Measurements from ENCODE around the gene SYT9. TPM values are rescaled to one million over a fixed set of nuclear protein-coding genes. Genes with fewer than 3 reads are reported as not detected.

SYT9 gene
- total RNA-seq, 1 experiment from 2014 or later: not detected

DNA sequence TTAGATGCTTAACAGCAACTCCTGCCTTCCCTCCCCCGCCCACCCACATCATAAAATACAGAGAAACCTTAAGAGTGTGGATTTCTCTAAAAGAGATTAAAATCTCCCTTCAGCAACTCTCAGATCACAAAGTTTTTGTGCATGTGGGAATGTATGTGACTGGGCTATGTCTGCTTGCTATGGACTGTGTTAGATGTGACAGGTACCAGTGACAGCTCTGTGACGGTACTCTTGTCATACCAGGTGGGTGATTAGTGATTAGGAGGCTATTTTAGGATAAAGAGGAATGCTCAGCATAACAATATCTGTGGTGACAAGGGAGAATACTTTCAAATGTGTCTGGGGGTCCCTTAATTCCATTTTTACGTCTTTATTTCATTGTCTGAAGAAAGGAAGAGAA, 60.2 kb downstream of the SYT9 start:
- DNase-seq: no peak
- H3K36me3 ChIP-seq (ENCODE audit: low read depth): no peaks in the 10 kb centered on the region
- H3F3A ChIP-seq (ENCODE audit: insufficient read depth, low read depth): no peaks in the 10 kb centered on the region
- ChIA-PET POLR2A (ENCODE audit: unreplicated experiment) (no interaction called here), CTCF (no interaction called here)
- H3K4me2 ChIP-seq: no peak overlapping the region
- H3K27ac ChIP-seq: no peak overlapping the region
- H3K4me3 ChIP-seq: no peak overlapping the region
- H3K9me2 ChIP-seq (ENCODE audit: insufficient read depth): no peaks in the 10 kb centered on the region; the same call in 1 of the 2 replicates
- no peaks in the 10 kb centered on the region for H3K9me3 ChIP-seq (ENCODE audit: insufficient read depth, low read depth)
- peaks cover 20% of the 10 kb centered on the region for H3K27me3 ChIP-seq (ENCODE audit: insufficient read depth, low read depth)
- BruUV-seq (replicated peaks): no TSS peak
- H4K20me1 ChIP-seq (ENCODE audit: insufficient read depth): no peaks in the 10 kb centered on the region
- TF ChIP-seq EZH2 (IDR thresholded peaks at IDR 0.05; ENCODE audit: low read depth): no peak
- TF ChIP-seq, protein P1, sequence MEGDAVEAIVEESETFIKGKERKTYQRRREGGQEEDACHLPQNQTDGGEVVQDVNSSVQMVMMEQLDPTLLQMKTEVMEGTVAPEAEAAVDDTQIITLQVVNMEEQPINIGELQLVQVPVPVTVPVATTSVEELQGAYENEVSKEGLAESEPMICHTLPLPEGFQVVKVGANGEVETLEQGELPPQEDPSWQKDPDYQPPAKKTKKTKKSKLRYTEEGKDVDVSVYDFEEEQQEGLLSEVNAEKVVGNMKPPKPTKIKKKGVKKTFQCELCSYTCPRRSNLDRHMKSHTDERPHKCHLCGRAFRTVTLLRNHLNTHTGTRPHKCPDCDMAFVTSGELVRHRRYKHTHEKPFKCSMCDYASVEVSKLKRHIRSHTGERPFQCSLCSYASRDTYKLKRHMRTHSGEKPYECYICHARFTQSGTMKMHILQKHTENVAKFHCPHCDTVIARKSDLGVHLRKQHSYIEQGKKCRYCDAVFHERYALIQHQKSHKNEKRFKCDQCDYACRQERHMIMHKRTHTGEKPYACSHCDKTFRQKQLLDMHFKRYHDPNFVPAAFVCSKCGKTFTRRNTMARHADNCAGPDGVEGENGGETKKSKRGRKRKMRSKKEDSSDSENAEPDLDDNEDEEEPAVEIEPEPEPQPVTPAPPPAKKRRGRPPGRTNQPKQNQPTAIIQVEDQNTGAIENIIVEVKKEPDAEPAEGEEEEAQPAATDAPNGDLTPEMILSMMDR (conservative IDR thresholded peaks at IDR 0.05): no peak
- H3K4me1 ChIP-seq (replicated peaks; ENCODE audit: insufficient read depth): no peaks in the 10 kb centered on the region
- no peak overlapping the region for H2AFZ ChIP-seq
- intact Hi-C loops (cut with micrococcal nuclease; ENCODE audit: unreplicated experiment): no loop called here
- no peaks in the 10 kb centered on the region for H3K79me2 ChIP-seq (ENCODE audit: low read depth)

DNA sequence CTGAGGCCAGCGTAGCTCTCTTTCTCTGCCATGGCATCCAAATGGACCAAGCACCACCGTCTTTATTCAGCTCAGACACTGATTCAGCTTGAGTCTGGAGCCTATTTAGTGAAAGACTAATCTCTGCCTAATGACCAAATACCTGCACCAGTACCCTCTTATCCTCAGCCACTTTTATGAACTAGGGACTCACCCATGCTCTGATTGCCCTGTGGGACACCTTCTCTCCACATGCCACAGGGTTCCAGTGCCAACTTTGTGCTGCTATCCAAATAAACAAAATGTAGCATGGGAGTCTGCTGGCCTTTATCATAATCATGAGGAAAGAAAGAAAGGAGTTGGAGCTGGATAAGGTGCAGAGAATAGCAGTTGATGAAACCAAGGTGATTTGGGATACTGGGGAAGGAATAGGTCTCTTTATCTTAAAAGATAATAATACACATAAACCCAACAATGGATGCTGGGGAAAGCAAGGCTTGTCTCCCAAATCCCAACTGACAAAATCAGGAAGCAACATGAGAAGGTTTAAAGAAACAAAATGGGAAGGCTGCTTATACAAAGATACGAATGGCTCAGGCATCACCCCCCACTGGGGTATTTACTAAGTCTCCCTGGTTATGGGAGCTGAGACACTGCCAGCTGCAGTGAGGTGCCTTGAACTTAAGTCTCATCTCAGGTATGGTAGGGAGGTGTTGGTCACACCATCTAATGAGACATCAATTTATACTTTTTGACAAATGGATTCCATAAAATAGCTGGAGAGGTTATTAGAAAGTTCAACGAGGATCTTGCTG, 63.3 kb downstream of the SYT9 start:
- H3K36me3 ChIP-seq (ENCODE audit: low read depth): no peaks in the 10 kb centered on the region
- CTCF ChIA-PET: no interaction called here
- peaks cover 15% of the 10 kb centered on the region; the same call in 1 of the 2 replicates for H3K27me3 ChIP-seq (ENCODE audit: insufficient read depth, low read depth)
- no peaks in the 10 kb centered on the region for H3F3A ChIP-seq (ENCODE audit: insufficient read depth, low read depth)
- no peak overlapping the region for H3K4me2 ChIP-seq
- no peak overlapping the region for H3K27ac ChIP-seq
- no peaks in the 10 kb centered on the region; the same call in 1 of the 2 replicates for H3K9me2 ChIP-seq (ENCODE audit: insufficient read depth)
- POLR2A ChIA-PET (ENCODE audit: unreplicated experiment): no interaction called here
- no peak overlapping the region for H2AFZ ChIP-seq
- no peak for DNase-seq
- H3K4me3 ChIP-seq: no peak overlapping the region
- no peaks in the 10 kb centered on the region for H4K20me1 ChIP-seq (ENCODE audit: insufficient read depth)
- H3K4me1 ChIP-seq (replicated peaks; ENCODE audit: insufficient read depth): no peaks in the 10 kb centered on the region
- TF ChIP-seq, protein P1 (conservative IDR thresholded peaks at IDR 0.05): no peak
- no peak for TF ChIP-seq EZH2 (IDR thresholded peaks at IDR 0.05; ENCODE audit: low read depth)
- H3K79me2 ChIP-seq (ENCODE audit: low read depth): no peaks in the 10 kb centered on the region
- intact Hi-C loops (cut with micrococcal nuclease; ENCODE audit: unreplicated experiment): no loop called here
- no TSS peak for BruUV-seq (replicated peaks)
- no peaks in the 10 kb centered on the region for H3K9me3 ChIP-seq (ENCODE audit: insufficient read depth, low read depth)

DNA sequence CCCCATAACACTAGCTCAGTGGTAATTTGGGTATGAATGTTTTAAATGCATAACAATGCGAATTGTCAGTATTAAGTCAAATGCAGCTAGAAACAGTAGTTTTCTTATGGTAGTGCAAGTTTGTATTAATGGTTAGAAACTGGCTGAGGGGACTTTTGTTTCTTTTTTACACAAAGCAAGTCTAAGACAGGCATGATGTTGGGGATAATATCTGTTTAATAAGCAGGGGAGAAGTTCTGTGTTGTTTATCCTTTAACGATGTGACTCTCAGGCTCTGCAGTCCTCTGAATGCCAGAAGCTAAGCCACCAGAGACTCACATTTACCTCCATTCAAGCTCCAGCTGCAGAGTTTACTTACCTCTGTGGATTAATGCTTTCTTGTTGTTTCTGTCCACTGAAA, 67.8 kb downstream of the SYT9 start:
- H4K20me1 ChIP-seq (ENCODE audit: insufficient read depth): no peaks in the 10 kb centered on the region
- H3K79me2 ChIP-seq (ENCODE audit: low read depth): no peaks in the 10 kb centered on the region
- no peak overlapping the region for H3K27ac ChIP-seq
- intact Hi-C loops (cut with micrococcal nuclease; ENCODE audit: unreplicated experiment): no loop called here
- no peak overlapping the region for H3K4me2 ChIP-seq
- no peaks in the 10 kb centered on the region for H3K4me1 ChIP-seq (replicated peaks; ENCODE audit: insufficient read depth)
- no peak overlapping the region for H2AFZ ChIP-seq
- no peak overlapping the region for H3K4me3 ChIP-seq
- TF ChIP-seq, protein P1 (conservative IDR thresholded peaks at IDR 0.05): no peak
- no peak for TF ChIP-seq EZH2 (IDR thresholded peaks at IDR 0.05; ENCODE audit: low read depth)
- no peaks in the 10 kb centered on the region for H3K9me3 ChIP-seq (ENCODE audit: insufficient read depth, low read depth)
- POLR2A ChIA-PET (ENCODE audit: unreplicated experiment): no interaction called here
- no peaks in the 10 kb centered on the region for H3K36me3 ChIP-seq (ENCODE audit: low read depth)
- no peak for DNase-seq
- CTCF ChIA-PET: no interaction called here
- no peaks in the 10 kb centered on the region for H3F3A ChIP-seq (ENCODE audit: insufficient read depth, low read depth)
- peaks cover 7% of the 10 kb centered on the region; the same call in 1 of the 2 replicates for H3K27me3 ChIP-seq (ENCODE audit: insufficient read depth, low read depth)
- no peaks in the 10 kb centered on the region for H3K9me2 ChIP-seq (ENCODE audit: insufficient read depth)
- BruUV-seq (replicated peaks): no TSS peak
